MG63 (cell line): ENCODE results near the gene GSG1L. TPM values are rescaled to one million over a fixed set of nuclear protein-coding genes. Genes with fewer than 3 reads are reported as not detected.

Experiments
- DNase-seq: peaks from one replicate; pipeline ENCODE4 v3.0.0-alpha.2; 2020
- H3K27me3 ChIP-seq: fragments of 250-450 bp; sonication (Bioruptor Pico); 2 replicates; pipeline ENCODE4 v1.5.1; 2020; ENCODE audit warnings: mild to moderate bottlenecking, moderate library complexity
- H3K36me3 ChIP-seq: fragments of 250-450 bp; sonication (Bioruptor Pico); 2 replicates; pipeline ENCODE4 v1.5.1; 2020; ENCODE audit warnings: mild to moderate bottlenecking, moderate library complexity
- H3K4me3 ChIP-seq: fragments of 250-450 bp; sonication (Bioruptor Pico); 2 replicates; pipeline ENCODE4 v1.5.1; 2020; ENCODE audit warnings: mild to moderate bottlenecking, moderate library complexity
- H3K9me3 ChIP-seq: fragments of 250-450 bp; sonication (Bioruptor Pico); 2 replicates; pipeline ENCODE4 v1.5.1; 2020; ENCODE audit warnings: mild to moderate bottlenecking, moderate library complexity
- total RNA-seq: library from RNA; depleted of rRNA; stranded (reverse); fragments of >200 nt; shearing (Covaris generic); gene quantifications from 2 replicates; pipeline ENCODE4 v1.2.3, GENCODE V29; 2014; ENCODE audit warnings: low replicate concordance

Gene GSG1L
- total RNA-seq, 1 experiment from 2014 or later: 7.3 TPM

GRCh38 chr16:27853651-27854050 is 209.9 kb downstream of the GSG1L start:
- Histone ChIP-seq H3K9me3 (no peaks in the 10 kb centered on the region), H3K36me3 (no peaks in the 10 kb centered on the region), H3K27me3 (peaks cover 41% of the 10 kb centered on the region), H3K4me3 (no peak overlapping the region)
- no peak for DNase-seq

GRCh38 chr16:27853101-27853500 is 210.4 kb downstream of the GSG1L start:
- H3K9me3 ChIP-seq: no peaks in the 10 kb centered on the region
- H3K36me3 ChIP-seq: no peaks in the 10 kb centered on the region
- H3K4me3 ChIP-seq: no peak overlapping the region
- DNase-seq: no peak
- H3K27me3 ChIP-seq: peaks cover 38% of the 10 kb centered on the region

- Histone ChIP-seq H3K36me3 (no peaks in the 10 kb centered on the region), H3K9me3 (no peaks in the 10 kb centered on the region)
- DNase-seq: no peak
Measured at GRCh38 chr16:27852681-27853080, 210.8 kb downstream of the GSG1L start.

GRCh38 chr16:27852116-27852515 is 211.4 kb downstream of the GSG1L start:
- no peaks in the 10 kb centered on the region for H3K36me3 ChIP-seq
- H3K9me3 ChIP-seq: no peaks in the 10 kb centered on the region
- H3K27me3 ChIP-seq: peaks cover 35% of the 10 kb centered on the region
- DNase-seq: no peak
- no peak overlapping the region for H3K4me3 ChIP-seq

More at GRCh38 chr16:27852681-27853080, 210.8 kb downstream of the GSG1L start:
- peaks cover 35% of the 10 kb centered on the region for H3K27me3 ChIP-seq
- no peak overlapping the region for H3K4me3 ChIP-seq

- no peaks in the 10 kb centered on the region for H3K9me3 ChIP-seq
- H3K36me3 ChIP-seq: no peaks in the 10 kb centered on the region
- no peak for DNase-seq
- no peak overlapping the region for H3K4me3 ChIP-seq
- peaks cover 35% of the 10 kb centered on the region for H3K27me3 ChIP-seq
Measured at GRCh38 chr16:27851586-27851985, 211.9 kb downstream of the GSG1L start.

GRCh38 chr16:27849621-27850020 is 213.9 kb downstream of the GSG1L start:
- Histone ChIP-seq H3K4me3 (no peak overlapping the region), H3K36me3 (no peaks in the 10 kb centered on the region), H3K27me3 (peaks cover 35% of the 10 kb centered on the region), H3K9me3 (no peaks in the 10 kb centered on the region)
- no peak for DNase-seq

- Histone ChIP-seq H3K4me3 (no peak overlapping the region), H3K36me3 (no peaks in the 10 kb centered on the region), H3K27me3 (peaks cover 16% of the 10 kb centered on the region), H3K9me3 (no peaks in the 10 kb centered on the region)
- DNase-seq: no peak
Measured at GRCh38 chr16:27847030-27847550, 216.4 kb downstream of the GSG1L start.

GRCh38 chr16:27844826-27845225 is 218.7 kb downstream of the GSG1L start:
- Histone ChIP-seq H3K27me3 (no peaks in the 10 kb centered on the region), H3K4me3 (no peak overlapping the region), H3K36me3 (no peaks in the 10 kb centered on the region), H3K9me3 (no peaks in the 10 kb centered on the region)
- DNase-seq: no peak

GRCh38 chr16:27843800-27844199 is 219.7 kb downstream of the GSG1L start:
- Histone ChIP-seq H3K36me3 (no peaks in the 10 kb centered on the region), H3K27me3 (no peaks in the 10 kb centered on the region), H3K9me3 (no peaks in the 10 kb centered on the region), H3K4me3 (no peak overlapping the region)
- peak; percentile 64 for DNase-seq

GRCh38 chr16:27841911-27842310 is 221.6 kb downstream of the GSG1L start:
- Histone ChIP-seq H3K27me3 (no peaks in the 10 kb centered on the region), H3K4me3 (no peak overlapping the region), H3K9me3 (no peaks in the 10 kb centered on the region), H3K36me3 (no peaks in the 10 kb centered on the region)
- no peak for DNase-seq

GRCh38 chr16:27841061-27841801 is 222.3 kb downstream of the GSG1L start:
- DNase-seq: no peak
- Histone ChIP-seq H3K4me3 (no peak overlapping the region), H3K9me3 (peaks cover 5% of the 10 kb centered on the region), H3K36me3 (no peaks in the 10 kb centered on the region), H3K27me3 (no peaks in the 10 kb centered on the region)

GRCh38 chr16:27840311-27841060 is 223.0 kb downstream of the GSG1L start:
- no peaks in the 10 kb centered on the region for H3K27me3 ChIP-seq
- H3K36me3 ChIP-seq: no peaks in the 10 kb centered on the region
- no peak overlapping the region for H3K4me3 ChIP-seq
- H3K9me3 ChIP-seq: peaks cover 5% of the 10 kb centered on the region
- no peak for DNase-seq

- Histone ChIP-seq H3K36me3 (no peaks in the 10 kb centered on the region), H3K9me3 (peaks cover 5% of the 10 kb centered on the region), H3K4me3 (no peak overlapping the region), H3K27me3 (peaks cover 6% of the 10 kb centered on the region)
- DNase-seq: no peak
Measured at GRCh38 chr16:27839419-27839818, 224.1 kb downstream of the GSG1L start.

- Histone ChIP-seq H3K36me3 (no peaks in the 10 kb centered on the region), H3K9me3 (peaks cover 5% of the 10 kb centered on the region), H3K27me3 (peaks cover 6% of the 10 kb centered on the region), H3K4me3 (no peak overlapping the region)
- no peak for DNase-seq
Measured at GRCh38 chr16:27838536-27839175, 224.9 kb downstream of the GSG1L start.

- Histone ChIP-seq H3K36me3 (no peaks in the 10 kb centered on the region), H3K27me3 (peaks cover 3% of the 10 kb centered on the region), H3K9me3 (peaks cover 15% of the 10 kb centered on the region), H3K4me3 (no peak overlapping the region)
- no peak for DNase-seq
Measured at GRCh38 chr16:27829975-27830374, 233.5 kb downstream of the GSG1L start.

GRCh38 chr16:27828671-27829070 is 234.8 kb downstream of the GSG1L start:
- Histone ChIP-seq H3K27me3 (no peaks in the 10 kb centered on the region; the same call in none of the 2 replicates), H3K36me3 (no peaks in the 10 kb centered on the region), H3K4me3 (no peak overlapping the region), H3K9me3 (peaks cover 15% of the 10 kb centered on the region)
- DNase-seq: no peak

- no peak for DNase-seq
- H3K9me3 ChIP-seq: peaks cover 15% of the 10 kb centered on the region
- H3K27me3 ChIP-seq: no peaks in the 10 kb centered on the region; the same call in none of the 2 replicates
- no peaks in the 10 kb centered on the region for H3K36me3 ChIP-seq
- H3K4me3 ChIP-seq: no peak overlapping the region
Measured at GRCh38 chr16:27827765-27828164, 235.7 kb downstream of the GSG1L start.
